ENCODE data around the gene GNGT2.
A peak's percentile ranks its signal among the peaks of the same experiment; 100 is the strongest.

The GNGT2 gene

DNA sequence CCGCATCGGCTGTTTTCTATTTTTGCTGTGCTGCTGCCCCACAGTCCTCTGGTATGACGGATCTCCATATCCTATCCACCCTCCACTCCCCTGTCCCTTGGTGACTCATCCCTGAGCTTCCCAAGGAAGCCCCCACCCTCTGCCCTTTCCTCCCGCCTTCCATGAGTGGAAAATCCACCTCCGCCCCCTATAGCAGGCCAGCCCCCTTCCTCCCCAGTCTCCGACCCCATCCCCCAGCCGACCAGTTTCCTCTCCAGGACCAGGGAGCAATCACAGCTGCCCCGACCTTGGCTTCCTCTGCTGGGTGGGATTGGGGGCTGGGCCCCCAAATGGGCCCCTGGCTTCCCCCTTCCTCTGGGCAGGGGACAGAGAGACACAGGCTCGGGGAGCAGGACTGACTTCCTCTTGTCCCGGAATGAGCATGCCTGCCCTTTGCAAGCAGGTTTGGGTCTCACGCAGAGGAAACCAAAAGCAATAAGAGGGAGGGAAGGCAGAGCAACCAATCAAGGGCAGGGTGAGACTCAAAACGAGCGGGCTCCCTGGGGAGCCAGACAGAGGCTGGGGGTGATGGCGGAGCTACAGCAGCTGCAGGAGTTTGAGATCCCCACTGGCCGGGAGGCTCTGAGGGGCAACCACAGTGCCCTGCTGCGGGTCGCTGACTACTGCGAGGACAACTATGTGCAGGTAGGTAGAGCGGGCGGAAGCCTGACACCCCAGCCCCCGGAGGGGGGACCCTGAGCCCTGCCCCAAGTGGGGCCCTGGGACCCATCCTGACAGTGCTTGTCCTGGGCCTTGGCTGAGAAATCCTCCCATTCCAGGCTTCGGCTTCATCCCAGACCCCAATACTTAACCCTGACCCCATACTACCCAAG is at the start of gene GNGT2, which contains the start of gene ABI3:
TSS of gene GNGT2 (minus strand) at position 417 of the 872 bp plus-strand sequence. CDS start 3,152 bp downstream, outside the sequence.
TSS of gene ABI3 (plus strand) at position 550 of the 872 bp plus-strand sequence. CDS start at position 568, 18 bp downstream.
- no peak for DNase-seq

DNA sequence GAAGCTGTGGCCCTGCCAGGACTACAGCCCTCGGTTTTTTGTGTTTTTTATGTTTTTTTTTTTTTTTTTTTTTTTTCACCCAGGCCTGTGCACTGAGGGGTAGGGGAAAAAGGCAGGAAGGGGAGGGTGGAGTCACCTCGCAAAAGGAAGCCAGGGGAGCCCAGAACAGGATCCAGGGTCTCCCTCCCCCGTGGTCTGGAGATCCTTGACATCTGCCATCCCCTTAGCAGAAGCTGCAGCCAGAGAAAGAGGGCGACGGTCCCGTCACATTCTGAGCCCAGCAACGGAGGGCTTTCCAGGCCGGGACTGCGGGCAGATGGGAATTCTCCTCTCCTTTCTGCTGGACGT is 49.3 kb upstream of the GNGT2 start:
- DNase-seq = no peak

DNA sequence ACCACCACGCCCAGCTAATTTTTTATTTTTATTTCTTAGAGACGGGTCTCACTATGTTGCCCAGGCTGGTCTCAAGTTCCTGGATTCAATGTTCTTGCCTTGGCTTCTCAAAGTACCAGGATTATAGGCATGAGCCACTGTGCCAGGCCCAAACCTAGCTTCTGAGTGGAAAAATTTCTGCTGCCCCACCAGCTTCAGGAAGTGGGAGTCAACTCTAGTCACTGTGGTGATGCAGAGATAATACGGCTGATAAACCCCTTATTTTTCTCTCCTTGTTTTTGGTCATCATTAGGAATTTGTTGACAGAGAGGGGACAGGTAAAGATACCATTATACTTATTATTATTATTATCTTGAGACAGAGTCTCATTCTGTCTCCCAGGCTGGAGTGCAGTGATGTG is 48.0 kb upstream of the GNGT2 start:
- DNase-seq = no peak

DNA sequence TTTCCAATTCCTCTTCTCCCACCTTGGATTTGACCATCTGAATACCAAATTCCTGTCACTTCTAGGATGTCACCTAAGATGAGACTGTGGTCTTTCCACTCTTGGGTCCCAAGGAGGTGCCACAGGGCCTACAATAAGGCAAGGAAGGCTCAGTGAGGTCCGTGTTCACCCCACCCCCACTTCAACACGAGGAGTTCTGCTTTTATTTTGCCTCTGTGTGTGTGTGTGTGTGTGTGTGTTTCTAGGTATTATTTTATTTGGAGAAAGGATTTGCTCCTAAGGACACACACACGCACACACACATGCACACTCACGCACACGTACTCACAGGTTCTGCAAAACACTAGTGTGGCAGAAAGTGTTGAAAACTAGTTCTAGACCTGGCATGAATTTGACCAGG is 44.8 kb upstream of the GNGT2 start:
- no peak for DNase-seq

DNA sequence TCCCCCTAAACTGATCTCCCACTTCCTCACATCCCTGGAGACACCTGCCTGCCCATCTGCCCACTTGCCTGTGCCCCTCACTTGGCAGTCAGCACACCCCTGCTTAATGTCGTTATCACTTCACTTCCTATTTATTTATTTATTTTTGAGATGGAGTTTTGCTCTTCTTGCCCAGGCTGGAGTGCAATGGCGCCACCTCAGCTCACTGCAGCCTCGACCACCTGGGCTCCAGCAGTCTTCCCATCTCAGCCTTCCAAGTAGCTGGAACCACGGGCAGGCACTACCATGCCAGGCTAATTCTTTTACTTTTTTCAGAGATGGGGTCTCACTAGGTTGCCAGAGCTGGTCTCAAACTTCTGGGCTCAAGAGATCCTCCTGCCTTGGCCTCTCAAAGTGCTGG is 43.7 kb upstream of the GNGT2 start:
- DNase-seq = no peak

DNA sequence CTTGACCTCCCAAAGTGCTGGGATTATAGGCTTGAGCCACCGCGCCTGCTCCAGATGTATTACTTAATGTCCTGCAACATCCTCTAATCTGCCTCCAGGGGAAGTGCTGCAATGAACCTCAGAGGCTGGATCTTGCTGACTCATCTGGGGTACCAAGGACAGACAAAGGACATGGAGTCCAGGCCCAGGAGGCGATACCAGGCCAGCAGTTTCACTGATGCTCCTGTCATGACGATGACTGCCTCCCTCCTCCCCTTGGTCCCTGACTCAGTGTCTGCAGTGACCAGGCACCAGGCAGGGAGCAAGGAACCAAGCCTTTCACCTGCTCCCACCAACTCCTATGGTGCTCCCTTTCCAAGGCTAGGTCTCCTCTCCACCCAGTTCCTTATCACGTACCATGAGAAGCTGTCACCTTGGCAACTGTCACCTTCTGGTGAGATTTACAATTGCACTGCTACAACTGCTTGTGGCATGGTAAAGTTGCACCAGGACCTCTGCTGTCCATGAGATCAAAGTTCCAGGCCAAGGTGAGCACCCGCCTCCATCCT is 41.8 kb upstream of the GNGT2 start:
- DNase-seq = no peak

DNA sequence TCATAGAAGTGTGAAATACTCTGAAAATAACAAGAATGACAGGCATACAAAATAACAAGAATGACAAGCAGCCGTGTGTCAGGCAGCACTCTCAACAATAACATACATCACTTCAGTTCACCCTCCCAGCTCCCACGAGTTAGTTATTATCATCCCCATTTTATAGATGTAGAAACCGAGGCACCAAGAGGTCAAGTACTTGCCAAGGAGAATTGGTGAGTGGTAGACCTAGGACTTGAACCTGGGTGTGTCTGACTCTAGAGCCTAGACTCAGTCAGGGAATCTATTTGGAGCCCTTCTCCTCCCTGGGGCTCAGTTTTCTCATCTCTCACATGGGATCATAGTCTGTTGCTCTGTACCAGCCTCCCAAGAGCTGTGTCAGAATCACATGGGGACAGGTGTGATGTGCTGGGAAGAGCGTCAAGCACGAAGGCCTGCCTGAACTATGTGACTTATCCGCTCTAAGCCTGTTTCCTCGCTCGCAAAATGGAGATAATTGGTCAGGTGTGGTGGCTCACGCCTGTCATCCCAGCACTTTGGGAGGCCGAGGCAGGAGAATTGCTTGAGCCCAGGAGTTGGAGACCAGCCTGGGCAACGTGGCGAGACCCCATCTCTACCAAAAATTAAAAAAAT is 39.6 kb upstream of the GNGT2 start:
- DNase-seq = no peak

DNA sequence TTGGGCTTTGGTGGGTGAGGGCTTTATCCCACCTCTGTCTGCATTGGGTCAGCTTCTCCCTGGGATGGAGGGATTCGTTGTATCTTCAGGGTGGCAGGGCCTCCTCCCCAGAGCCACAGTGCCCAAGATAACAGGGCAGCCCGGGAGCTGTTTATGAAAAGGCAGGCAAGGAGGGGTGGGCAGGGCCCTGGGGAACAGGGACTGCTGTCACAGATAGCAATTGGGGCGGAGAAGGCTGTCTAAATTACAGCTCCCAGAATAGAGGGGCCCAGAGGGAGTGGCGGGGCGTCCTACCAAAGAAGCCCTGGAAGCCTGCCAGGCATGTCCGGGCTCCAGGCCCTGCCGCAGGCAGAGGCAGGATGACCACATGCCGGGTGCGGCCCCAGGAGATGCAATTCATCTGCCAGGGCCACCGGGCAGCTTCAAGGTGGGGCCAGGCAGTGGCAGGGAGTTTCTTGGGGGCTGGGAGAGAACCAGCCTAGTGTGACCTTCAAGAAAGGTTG is 39.0 kb upstream of the GNGT2 start:
- no peak for DNase-seq

DNA sequence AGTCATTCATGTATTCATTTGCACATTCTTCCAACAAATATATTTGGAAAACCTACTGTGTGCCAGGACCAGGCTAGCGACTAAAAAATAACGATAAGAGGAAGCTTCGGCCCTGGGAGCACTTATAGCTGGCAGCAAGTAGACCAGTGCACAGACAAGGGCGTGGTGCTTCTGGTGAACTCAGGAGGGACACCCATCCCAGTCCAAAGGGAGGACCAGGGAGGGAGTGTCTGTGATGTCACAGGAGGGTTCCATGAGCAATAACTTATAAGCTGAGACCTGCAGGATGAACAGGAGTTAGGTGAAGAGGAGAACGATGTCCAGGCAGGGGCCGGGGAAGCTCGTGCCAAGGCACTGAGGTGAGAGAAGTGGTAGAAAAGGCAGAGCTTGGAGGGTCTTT is 37.6 kb upstream of the GNGT2 start:
- DNase-seq = no peak

DNA sequence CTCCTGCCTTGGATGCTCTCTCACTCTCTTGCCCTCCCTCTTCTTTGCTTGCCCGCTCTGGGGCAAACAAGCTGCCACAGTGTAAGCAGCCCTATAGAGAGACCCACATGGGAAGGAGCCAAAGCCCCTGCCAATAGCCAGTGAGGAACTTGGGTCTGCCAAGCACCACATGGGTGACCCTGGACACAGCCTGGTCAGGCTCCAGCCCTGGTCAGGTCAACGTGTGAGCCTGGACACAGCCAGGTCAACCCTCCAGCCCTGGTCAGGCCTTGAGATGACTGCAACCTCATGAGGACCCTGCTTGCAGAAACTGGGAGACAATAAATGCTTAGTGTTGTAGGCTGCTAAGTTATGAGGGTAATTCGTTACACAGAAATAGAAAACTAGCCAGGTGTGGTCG is 34.5 kb upstream of the GNGT2 start:
- no peak for DNase-seq

DNA sequence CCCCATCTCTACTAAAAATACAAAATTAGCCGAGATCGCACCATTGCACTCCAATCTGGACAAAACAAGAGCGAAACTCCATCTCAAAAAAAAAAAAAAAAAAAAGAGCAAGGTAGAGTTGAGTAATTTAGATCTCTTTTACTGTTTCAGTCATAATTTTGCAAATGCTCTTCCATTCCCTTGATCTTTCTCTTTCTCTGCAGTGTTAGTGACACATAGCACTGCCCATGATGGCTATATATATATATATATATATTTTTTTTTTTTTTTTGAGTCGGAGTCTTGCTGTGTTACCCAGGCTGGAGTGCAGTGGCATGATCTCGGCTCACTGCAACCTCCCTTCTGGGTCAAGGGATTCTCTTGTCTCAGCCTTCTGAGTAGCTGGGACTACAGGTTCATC is 32.4 kb upstream of the GNGT2 start:
- no peak for DNase-seq

DNA sequence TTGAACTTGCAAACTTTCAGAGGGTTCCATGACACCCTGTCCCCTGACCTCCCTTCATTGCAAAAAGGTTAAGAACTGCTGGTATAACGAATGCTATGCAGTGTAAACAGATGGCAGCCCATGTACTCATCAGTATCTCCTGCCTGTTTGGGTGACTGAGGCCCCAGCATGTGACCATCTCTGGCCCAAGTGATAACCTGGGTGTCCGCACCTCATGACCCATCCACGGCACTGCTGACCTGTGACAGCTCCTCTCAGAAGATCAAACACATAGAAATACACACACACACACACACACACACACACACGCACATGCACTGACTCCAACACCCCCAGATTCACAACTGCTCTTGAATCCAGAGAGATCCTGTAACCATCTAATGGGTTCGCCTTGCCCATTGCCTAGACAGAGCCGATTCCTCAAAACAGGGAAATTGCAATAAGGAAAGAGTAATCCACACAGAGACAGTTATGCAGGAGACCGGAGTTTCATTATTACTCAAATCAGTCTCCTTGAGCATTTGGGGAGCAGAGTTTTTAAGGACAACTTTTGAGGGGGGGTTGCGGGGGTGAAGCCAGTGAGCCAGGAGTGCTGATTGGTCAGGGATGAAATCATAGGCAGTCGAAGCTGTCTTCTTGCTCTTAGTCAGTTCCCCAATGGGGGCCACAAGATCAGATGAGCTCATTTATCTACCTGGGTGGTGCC is 31.5 kb upstream of the GNGT2 start:
- no peak for DNase-seq

DNA sequence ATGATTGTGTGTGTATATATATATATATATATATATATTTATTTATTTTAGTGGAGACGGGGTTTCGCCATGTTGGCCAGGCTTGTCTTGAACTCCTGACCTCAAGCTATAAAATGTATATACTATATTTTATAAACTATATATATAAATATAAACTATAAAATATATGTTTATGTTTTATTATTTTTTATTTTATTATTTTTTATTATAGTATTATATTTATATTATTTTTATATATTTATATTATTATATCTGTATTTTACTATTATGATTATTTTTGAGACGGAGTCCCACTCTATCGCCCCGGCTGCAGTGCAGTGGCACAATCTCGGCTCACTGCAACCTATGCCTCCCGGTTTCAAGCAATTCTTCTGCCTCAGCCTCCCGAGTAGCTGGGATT is 30.7 kb upstream of the GNGT2 start:
- DNase-seq = no peak

DNA sequence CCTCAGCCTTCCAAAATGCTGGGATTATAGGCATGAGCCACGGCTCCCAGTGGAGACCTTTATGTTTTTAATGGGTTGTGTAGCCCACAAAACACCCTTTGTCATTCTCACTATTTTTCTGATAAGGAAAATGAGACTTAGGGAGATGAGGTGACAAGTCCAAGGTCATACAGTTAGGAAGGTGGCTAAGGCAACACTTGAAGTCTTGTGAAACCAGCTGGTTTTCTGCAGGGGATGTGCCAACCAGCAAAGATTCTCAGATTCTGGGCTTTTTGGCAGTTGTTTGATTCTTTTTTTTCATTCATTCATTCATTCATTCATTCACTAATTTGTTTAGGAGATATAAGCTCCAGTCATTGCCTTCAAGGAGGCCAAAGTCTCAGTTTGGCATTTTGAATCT is 30.2 kb upstream of the GNGT2 start:
- no peak for DNase-seq

DNA sequence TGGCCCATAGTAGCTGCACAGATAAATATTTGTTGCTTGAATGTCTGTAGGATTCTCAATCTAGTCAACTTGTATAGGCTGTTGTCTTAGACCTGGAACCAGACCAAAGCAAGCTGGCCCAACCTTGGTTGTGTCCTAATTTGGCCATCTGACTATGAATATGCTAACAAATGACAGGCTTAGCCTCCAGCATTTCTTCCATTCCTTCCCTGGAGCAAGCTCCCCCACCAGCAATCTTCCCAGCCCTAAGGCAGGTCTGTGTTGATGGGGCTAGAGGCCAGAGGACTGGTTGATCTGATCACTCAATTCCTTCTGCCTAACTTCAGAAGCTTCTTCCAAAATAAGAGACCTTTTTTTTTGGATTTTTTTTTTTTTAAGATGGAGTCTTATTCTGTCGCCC is 29.6 kb upstream of the GNGT2 start:
- DNase-seq = no peak

DNA sequence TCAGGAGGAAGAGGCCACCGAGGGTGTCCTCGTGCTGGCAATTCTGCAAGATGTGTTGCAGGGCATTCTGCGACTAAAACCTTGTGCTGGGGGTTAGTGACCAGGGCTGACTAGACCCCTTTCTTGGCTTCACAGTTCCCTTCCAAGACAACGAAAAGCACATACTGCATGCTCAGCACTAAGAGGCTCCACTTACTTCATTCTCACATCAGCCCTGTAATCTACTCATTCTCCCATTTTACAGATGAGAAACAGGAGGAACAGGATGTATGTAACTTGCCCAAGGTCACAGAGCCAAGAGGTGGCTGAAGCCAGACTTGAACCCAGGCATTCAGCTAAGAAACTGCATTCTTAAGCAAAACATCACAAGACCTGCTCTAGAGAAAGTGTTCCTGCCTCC is 25.5 kb upstream of the GNGT2 start:
- no peak for DNase-seq

DNA sequence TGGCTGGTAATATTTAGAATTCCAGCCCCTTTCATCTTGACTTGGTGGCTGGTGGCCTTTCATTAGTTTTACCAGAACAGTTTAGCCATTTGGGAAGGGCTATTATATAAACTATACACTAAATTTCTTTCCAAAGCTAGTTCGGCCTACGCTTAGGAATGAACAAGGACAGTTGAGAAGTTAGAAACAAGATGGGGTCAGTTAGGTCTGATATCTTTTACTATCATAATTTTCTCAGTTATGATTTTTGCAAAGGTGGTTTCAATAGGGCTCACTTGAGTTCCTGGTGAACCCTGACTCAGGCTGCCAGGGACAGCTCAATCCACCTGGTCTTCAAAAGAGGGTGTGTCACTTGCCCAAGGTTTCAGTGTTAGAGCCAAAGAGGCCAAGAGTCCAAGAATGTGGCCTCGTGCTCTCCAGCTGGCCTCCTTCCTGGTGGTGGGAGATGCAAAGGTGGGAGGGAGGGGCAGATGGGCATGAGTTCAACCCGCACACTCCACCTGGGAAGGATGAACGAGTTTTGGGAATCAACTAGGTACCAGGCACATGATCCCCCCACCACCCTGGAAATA is 24.2 kb upstream of the GNGT2 start:
- DNase-seq = no peak

DNA sequence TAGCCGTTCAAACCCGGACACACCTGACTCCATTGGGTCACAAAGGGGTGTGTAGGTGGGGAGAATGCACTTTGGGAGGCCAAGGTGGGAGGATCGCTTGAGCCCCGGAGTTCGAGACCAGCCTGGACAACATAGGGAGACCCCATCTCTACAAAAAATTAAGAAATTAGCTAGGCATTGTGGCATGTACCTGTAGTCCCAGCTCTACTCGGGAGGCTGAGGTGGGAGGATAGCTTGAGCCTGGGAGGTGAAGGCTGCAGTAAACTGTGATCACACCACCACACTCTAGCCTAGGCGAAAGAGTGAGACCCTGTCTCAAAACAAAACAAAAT is 21.2 kb upstream of the GNGT2 start:
- no peak for DNase-seq

DNA sequence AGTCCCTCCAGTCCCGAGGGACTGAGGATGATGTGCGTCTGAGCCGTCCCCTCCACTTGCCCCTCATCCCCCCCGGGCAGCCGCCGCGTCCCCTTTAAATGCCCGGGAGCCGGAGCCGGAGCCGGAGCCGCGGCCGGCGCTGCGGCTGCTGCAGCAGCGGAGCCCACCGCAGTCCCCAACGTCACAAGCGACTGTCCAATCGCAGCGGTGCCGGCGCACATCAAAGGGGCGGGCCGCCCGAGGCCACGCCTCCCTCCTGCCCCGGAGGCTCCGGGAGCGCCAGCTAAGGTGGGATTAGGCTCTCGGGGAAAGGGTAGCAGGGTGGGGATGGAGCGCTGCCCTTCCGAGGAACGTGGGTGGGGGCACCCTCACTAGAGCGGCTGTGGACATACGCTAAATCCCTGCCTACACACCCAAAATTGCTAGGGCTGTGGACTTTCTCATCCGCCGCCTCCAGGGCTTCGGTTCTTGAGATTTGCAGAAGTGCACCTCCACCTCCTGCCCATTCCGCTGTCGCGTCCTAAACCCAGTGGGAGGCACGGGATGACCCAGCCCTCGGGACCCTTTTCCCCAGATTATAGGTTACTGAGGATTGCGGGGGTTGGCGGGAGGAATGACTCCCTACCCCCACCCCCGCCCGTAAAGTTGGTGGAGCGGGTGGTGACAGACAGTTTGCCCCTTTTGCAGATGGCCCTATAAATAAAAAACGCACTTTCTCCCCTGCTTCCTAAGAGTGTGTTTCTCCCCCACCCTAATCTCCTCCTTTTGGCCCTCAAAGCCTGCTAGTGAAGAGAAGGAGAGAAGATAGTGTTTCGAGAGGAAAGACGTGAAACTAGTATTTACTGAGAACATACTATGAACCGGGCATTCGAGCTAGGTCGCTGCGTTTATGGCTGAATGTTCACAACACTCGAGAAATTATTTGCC is 20.5 kb upstream of the GNGT2 start, which contains the start of gene PHOSPHO1:
TSS of gene PHOSPHO1 (minus strand) at position 152 of the 927 bp plus-strand sequence. CDS start 4,096 bp downstream, outside the sequence.
- peak; percentile 70 for DNase-seq

DNA sequence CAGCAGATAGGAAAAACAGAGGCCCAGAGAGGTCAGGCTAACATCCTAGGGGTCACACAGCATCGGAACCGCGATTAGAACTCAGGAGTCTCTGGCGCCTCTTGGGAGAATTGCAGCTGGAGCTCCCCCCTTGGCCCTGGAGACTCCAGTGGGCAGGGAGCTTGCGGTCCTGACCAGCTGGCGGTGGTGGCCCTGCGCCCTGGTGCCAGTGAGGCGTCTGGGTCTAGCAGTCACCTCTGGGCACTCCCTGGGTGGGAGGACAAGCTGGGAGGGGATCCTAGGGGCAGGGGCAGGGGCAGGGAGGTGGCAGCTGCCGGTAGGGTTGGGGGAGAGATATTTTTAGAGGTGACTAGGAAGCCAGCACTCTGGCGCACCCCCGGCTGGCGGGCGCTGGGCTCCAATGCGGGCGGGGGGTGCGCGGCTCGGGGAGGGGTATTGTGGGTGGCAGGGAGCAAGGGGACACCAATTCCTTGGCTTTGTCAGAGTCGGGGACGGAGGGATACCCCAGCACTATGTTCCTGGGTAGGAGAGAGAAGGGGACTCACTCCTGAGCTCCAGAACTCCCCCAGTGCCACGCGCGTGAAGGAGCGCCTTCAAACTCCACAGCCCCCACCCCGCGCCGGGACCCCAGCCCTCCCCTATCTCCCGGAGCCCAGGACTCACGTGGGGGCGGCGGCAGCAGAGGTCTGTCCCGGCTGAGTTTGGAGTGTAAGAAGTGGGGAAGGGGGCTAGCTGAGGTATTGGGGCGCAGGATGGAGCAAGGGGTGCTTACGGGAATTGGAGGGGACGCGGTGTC is 19.6 kb upstream of the GNGT2 start:
- DNase-seq = no peak
